ENCODE measurements around the gene WDR70.

The WDR70 gene

DNA sequence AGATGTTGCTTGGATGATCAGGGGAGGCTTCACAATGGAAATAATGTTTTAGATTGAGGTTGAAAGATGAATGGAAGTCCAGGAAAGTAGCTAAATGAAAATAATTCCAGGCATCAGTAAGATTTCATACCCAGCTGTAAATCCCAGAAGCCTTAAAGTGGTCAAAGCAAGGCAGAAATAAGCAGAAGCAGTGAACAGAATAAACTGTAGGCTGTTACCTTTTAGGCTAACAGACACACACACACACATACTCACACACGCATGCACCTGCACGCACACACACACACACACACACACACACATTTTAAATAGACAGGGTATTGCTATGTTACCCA is 175.3 kb downstream of the WDR70 start:
- Histone ChIP-seq H3K27me3 (replicated peaks; ENCODE audit: control insufficient read depth, insufficient read depth, low read length) (no peaks in the 10 kb centered on the region), H3K4me3 (replicated peaks; ENCODE audit: low read depth, low read length) (no peak overlapping the region), H3K36me3 (ENCODE audit: control insufficient read depth, insufficient read depth, low read length) (no peaks in the 10 kb centered on the region)
- no peak for DNase-seq (ENCODE audit: extremely low read depth, insufficient read length)
- TF ChIP-seq, protein P1, sequence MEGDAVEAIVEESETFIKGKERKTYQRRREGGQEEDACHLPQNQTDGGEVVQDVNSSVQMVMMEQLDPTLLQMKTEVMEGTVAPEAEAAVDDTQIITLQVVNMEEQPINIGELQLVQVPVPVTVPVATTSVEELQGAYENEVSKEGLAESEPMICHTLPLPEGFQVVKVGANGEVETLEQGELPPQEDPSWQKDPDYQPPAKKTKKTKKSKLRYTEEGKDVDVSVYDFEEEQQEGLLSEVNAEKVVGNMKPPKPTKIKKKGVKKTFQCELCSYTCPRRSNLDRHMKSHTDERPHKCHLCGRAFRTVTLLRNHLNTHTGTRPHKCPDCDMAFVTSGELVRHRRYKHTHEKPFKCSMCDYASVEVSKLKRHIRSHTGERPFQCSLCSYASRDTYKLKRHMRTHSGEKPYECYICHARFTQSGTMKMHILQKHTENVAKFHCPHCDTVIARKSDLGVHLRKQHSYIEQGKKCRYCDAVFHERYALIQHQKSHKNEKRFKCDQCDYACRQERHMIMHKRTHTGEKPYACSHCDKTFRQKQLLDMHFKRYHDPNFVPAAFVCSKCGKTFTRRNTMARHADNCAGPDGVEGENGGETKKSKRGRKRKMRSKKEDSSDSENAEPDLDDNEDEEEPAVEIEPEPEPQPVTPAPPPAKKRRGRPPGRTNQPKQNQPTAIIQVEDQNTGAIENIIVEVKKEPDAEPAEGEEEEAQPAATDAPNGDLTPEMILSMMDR (IDR thresholded peaks at IDR 0.05; ENCODE audit: insufficient read depth, low read length, poor library complexity, severe bottlenecking) = no peak

DNA sequence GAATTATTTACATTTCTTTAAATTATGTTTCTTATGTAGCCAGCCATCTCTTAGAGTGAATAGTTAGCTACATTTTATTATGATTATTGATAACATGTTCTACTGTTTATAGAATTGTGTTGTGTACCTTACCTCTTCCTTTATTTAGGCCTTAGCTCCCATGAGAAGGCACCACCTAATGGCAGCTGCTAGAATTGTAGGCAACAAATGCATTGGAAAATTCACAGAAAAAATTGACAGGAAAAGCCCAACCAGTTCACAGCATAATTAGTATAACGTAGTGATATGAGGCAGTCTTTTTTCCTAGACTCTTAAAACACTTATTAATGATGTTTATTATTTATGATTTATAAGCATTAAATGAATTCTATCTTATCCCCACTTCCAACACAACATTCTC is 175.8 kb downstream of the WDR70 start:
- Histone ChIP-seq H3K4me3 (replicated peaks; ENCODE audit: low read depth, low read length) (no peak overlapping the region), H3K36me3 (ENCODE audit: control insufficient read depth, insufficient read depth, low read length) (no peaks in the 10 kb centered on the region), H3K27me3 (replicated peaks; ENCODE audit: control insufficient read depth, insufficient read depth, low read length) (no peaks in the 10 kb centered on the region)
- DNase-seq (ENCODE audit: extremely low read depth, insufficient read length) = no peak
- TF ChIP-seq, protein P1 (IDR thresholded peaks at IDR 0.05; ENCODE audit: insufficient read depth, low read length, poor library complexity, severe bottlenecking) = peak; percentile 57

DNA sequence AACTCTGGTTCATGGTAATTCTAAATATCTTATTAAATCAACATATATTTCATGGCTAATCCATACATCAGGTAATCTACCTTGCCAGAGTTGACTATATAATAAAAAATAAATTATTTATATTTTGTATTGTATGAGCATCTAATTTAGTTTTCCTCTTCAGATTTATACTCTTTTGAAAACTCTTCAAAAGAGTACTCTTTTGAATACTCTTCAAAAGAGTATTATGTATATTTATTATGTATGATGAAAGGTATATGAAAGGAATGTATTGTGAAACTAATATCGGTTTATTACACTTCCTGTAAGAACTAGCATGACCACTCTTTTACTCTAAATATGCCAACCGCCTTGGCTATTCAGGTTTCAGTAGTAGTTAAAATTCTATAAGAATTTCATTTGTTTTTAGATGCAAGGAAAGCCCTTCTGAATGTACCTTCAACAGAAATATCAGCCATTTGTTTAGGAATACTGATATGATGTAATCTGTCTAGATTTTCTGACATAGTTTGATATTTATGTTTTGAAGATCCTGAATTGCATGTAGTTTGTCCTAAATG is 178.7 kb downstream of the WDR70 start:
- DNase-seq (ENCODE audit: extremely low read depth, insufficient read length) = no peak
- Histone ChIP-seq H3K27me3 (replicated peaks; ENCODE audit: control insufficient read depth, insufficient read depth, low read length) (no peaks in the 10 kb centered on the region), H3K36me3 (ENCODE audit: control insufficient read depth, insufficient read depth, low read length) (no peaks in the 10 kb centered on the region), H3K4me3 (replicated peaks; ENCODE audit: low read depth, low read length) (no peak overlapping the region)
- TF ChIP-seq, protein P1 (IDR thresholded peaks at IDR 0.05; ENCODE audit: insufficient read depth, low read length, poor library complexity, severe bottlenecking) = no peak

DNA sequence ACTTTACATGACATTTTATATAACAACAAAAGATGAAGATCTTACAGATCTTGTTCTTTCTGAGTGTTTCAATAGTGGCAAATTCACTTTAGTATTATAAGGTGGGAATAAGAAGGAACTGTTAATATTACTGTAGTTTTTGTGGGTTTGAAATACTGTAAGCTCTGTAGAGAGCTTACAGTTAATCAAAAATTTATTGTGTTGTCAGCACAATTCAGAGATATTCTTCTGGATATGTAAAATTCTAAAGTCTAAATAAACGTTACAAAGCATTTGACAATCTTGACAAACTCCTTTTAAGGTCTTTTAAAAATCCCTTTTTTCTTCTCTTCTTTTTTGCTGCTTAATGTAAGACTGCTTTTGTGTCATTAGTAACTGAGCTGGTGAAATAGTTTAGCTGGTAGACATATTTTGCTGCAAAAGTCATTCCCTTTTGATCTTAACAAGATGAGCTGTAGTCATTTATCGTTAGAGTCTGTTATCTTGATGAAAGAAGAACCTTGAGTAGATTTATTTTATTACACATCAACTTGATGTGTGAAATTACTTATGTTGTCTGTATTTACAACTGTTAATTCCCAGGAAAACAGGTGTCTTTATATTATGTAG is 186.0 kb downstream of the WDR70 start:
- Histone ChIP-seq H3K4me3 (replicated peaks; ENCODE audit: low read depth, low read length) (no peak overlapping the region), H3K27me3 (replicated peaks; ENCODE audit: control insufficient read depth, insufficient read depth, low read length) (no peaks in the 10 kb centered on the region), H3K36me3 (ENCODE audit: control insufficient read depth, insufficient read depth, low read length) (no peaks in the 10 kb centered on the region)
- no peak for DNase-seq (ENCODE audit: extremely low read depth, insufficient read length)
- TF ChIP-seq, protein P1 (IDR thresholded peaks at IDR 0.05; ENCODE audit: insufficient read depth, low read length, poor library complexity, severe bottlenecking) = no peak

DNA sequence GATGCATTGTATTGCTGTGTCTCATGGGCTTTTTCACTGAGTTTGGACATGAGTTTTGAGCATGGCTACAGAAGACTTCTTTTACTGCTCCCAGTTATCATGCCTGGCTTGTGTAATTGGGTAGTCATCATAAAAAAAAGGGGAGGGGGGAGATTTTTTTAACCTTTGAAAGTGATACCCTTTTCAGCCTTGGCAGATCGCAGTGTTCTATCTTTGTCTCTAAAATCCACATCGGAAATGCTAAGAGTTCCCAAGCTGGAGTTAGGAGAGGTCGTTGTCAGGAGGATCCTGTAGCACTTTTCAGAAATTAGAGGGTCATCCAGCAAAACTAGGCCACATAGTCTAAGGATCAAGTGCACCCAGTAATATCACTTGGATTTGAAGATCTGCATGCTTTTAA is 188.4 kb downstream of the WDR70 start:
- H3K27me3 ChIP-seq (replicated peaks; ENCODE audit: control insufficient read depth, insufficient read depth, low read length) = no peaks in the 10 kb centered on the region
- H3K4me3 ChIP-seq (replicated peaks; ENCODE audit: low read depth, low read length) = no peak overlapping the region
- no peak for DNase-seq (ENCODE audit: extremely low read depth, insufficient read length)
- TF ChIP-seq, protein P1 (IDR thresholded peaks at IDR 0.05; ENCODE audit: insufficient read depth, low read length, poor library complexity, severe bottlenecking) = no peak
- no peaks in the 10 kb centered on the region for H3K36me3 ChIP-seq (ENCODE audit: control insufficient read depth, insufficient read depth, low read length)
